HCT116 (cell line): ENCODE results near the gene GALR2. TPM values are rescaled to one million over a fixed set of nuclear protein-coding genes. Genes with fewer than 3 reads are reported as not detected.

Experiments
- ATAC-seq: fragments of 200-7000 bp; cut with Tn5 transposase; 2 replicates; pipeline ENCODE4 v1.9.1; 2020; ENCODE audit warnings: mild to moderate bottlenecking, moderate library complexity
- BruUV-seq: library from RNA; stranded (reverse); fragments of 400-500 nt; replicated peaks from 2 replicates; lab custom pipeline; 2021; lab: Mats Ljungman, UMichigan
- CTCF ChIA-PET: fragments of 300-600 bp; sonication (Branson Sonifier 250); formaldehyde crosslinking; loops from one replicate; lab custom pipeline; 2021; ENCODE audit warnings: antibody characterized with exemption; lab: Charles Lee
- POLR2A ChIA-PET: fragments of 300-600, 350-600 bp; sonication (Branson Sonifier 250); formaldehyde crosslinking; loops from one replicate; lab custom pipeline; 2021; ENCODE audit warnings: antibody characterized with exemption; lab: Charles Lee
- RAD21 ChIA-PET, 2 experiments: fragments of 300-600 bp; sonication (Branson Sonifier 250); formaldehyde crosslinking; loops; one replicate each; lab custom pipeline; 2023; ENCODE audit warnings: low total read pairs in 2 of 2; ENCODE audit not compliant: uncharacterized antibody in 2 of 2, unreplicated experiment in 2 of 2, low non-redundant PET in 1 of 2; lab: Charles Lee
- DNase-seq: peaks from one replicate; pipeline ENCODE4 v3.0.0-alpha.2; 2010; ENCODE audit warnings: low read depth, low spot score
- H2AFZ ChIP-seq: fragments of 200-600 bp; shearing (Covaris generic), sonication (generic); 2 replicates; pipeline ENCODE4 v1.6.1; 2017; ENCODE audit warnings: low read depth, mixed run types, mixed read lengths, antibody characterized with exemption, low read length; ENCODE audit not compliant: poor library complexity, severe bottlenecking
- H3K27ac ChIP-seq: 2 replicates; pipeline ENCODE4 v1.5.1; 2012; ENCODE audit warnings: low read depth, low read length
- H3K27me3 ChIP-seq: fragments of 200-600 bp; sonication (generic); 2 replicates; pipeline ENCODE4 v1.6.1; 2016; ENCODE audit warnings: mixed run types, low read length, mixed read lengths; ENCODE audit not compliant: insufficient read depth
- H3K36me3 ChIP-seq, 2 experiments: fragments of 200-500 bp in 1 of 2; fragments of 200-600 bp in 1 of 2; sonication (Bioruptor generic) in 1 of 2; sonication (generic) in 1 of 2; 2 replicates each; pipeline versions ENCODE4 v1.5.1 to v1.6.1; 2014 to 2016; ENCODE audit warnings: low read length in 2 of 2, inconsistent platforms in 1 of 2, mixed read lengths in 1 of 2, mixed run types in 1 of 2; ENCODE audit not compliant: insufficient read depth in 2 of 2, control insufficient read depth in 1 of 2
- H3K4me1 ChIP-seq, 2 experiments: fragments of 200-600 bp in 1 of 2; sonication (generic) in 1 of 2; 2 replicates each; pipeline versions ENCODE4 v1.5.1 to v1.6.1; 2012 to 2017; ENCODE audit warnings: low read length in 2 of 2, inconsistent platforms in 1 of 2, mild to moderate bottlenecking in 1 of 2, mixed read lengths in 1 of 2, mixed run types in 1 of 2, moderate library complexity in 1 of 2; ENCODE audit not compliant: insufficient read depth in 2 of 2, control insufficient read depth in 1 of 2
- H3K4me2 ChIP-seq: fragments of 200-600 bp; sonication (generic); 2 replicates; pipeline ENCODE4 v1.6.1; 2017; ENCODE audit warnings: mixed run types, low read length, mixed read lengths
- H3K4me3 ChIP-seq, 2 experiments: fragments of 200-600 bp in 1 of 2; sonication (generic) in 1 of 2; replicated peaks in 1 of 2; 2 replicates each; pipeline ENCODE4 v1.5.1; 2011 to 2016; ENCODE audit warnings: low read length in 2 of 2, control low read depth in 1 of 2, low read depth in 1 of 2, mild to moderate bottlenecking in 1 of 2, mixed read lengths in 1 of 2, mixed run types in 1 of 2
- H3K79me2 ChIP-seq: fragments of 200-600 bp; sonication (generic); 2 replicates; pipeline ENCODE4 v1.6.1; 2017; ENCODE audit warnings: mild to moderate bottlenecking, mixed run types, low read length, moderate library complexity, mixed read lengths; ENCODE audit not compliant: insufficient read depth
- H3K9ac ChIP-seq: fragments of 200-600 bp; sonication (generic); 2 replicates; pipeline ENCODE4 v1.6.1; 2016; ENCODE audit warnings: low read length, mixed read lengths
- H3K9me2 ChIP-seq: fragments of 200-600 bp; sonication (generic), shearing (Covaris generic); 2 replicates; pipeline ENCODE4 v1.6.1; 2017; ENCODE audit warnings: mixed run types, mild to moderate bottlenecking, moderate library complexity; ENCODE audit not compliant: insufficient read depth
- H3K9me3 ChIP-seq, 2 experiments: fragments of 200-500 bp in 1 of 2; fragments of 200-600 bp in 1 of 2; sonication (Bioruptor generic) in 1 of 2; sonication (generic) in 1 of 2; 2 replicates each; pipeline ENCODE4 v1.6.1; 2014 to 2017; ENCODE audit warnings: low read length in 2 of 2, mixed read lengths in 2 of 2, inconsistent platforms in 1 of 2, low read depth in 1 of 2, mild to moderate bottlenecking in 1 of 2, mixed run types in 1 of 2, moderate library complexity in 1 of 2; ENCODE audit not compliant: control insufficient read depth in 1 of 2, insufficient read depth in 1 of 2
- H4K20me1 ChIP-seq: fragments of 200-600 bp; sonication (generic), shearing (Covaris generic); 2 replicates; pipeline ENCODE4 v1.6.1; 2017; ENCODE audit warnings: mixed run types, mild to moderate bottlenecking, moderate library complexity; ENCODE audit not compliant: insufficient read depth
- MAX ChIP-seq: IDR thresholded peaks from 2 replicates; pipeline ENCODE4 v1.6.1; 2012
- POLR2AphosphoS5 ChIP-seq: IDR thresholded peaks from 2 replicates; pipeline ENCODE4 v1.6.1; 2011; ENCODE audit warnings: mild to moderate bottlenecking, low read depth, low read length, moderate library complexity
- REST ChIP-seq: IDR thresholded peaks from 2 replicates; pipeline ENCODE4 v1.6.1; 2012; ENCODE audit warnings: low read depth
- SIN3A ChIP-seq: IDR thresholded peaks from 2 replicates; pipeline ENCODE4 v1.6.1; 2012; ENCODE audit warnings: low read depth
- SP1 ChIP-seq: IDR thresholded peaks from 2 replicates; pipeline ENCODE4 v1.6.1; 2012; ENCODE audit warnings: low read depth
- SRF ChIP-seq: IDR thresholded peaks from 2 replicates; pipeline ENCODE4 v1.6.1; 2012; ENCODE audit warnings: low read depth
- ZFX ChIP-seq: fragments of 450-650 bp; IDR thresholded peaks from 2 replicates; pipeline ENCODE4 v1.6.1; 2017
- intact Hi-C: fragments of 100-400 bp; cut with micrococcal nuclease; formaldehyde crosslinking; loops from 2 replicates; pipeline ENCODE4 v1.10.0; 2022
- total RNA-seq: library from RNA; stranded (reverse); gene quantifications from one replicate; pipeline ENCODE4 v1.2.1, GENCODE V29; 2021; ENCODE audit not compliant: unreplicated experiment

GALR2 gene
- total RNA-seq, 1 experiment from 2014 or later = 0.27 TPM

GRCh38 chr17:76103274-76104139 is 28.9 kb downstream of the GALR2 start, which contains the start of gene EXOC7 (continued):
- TF ChIP-seq REST = no peak
- peak; percentile 98 for TF ChIP-seq POLR2AphosphoS5
- peak; percentile 84; the same call in 1 of the 2 replicates for TF ChIP-seq MAX
- no peak for TF ChIP-seq SRF
- TF ChIP-seq SP1 = peak; percentile 45; the same call in 1 of the 2 replicates
- TF ChIP-seq, all 23 proteins: peak for 8

GRCh38 chr17:76104140-76104895 is 29.7 kb downstream of the GALR2 start:
- Histone ChIP-seq H3K27me3 (no peaks in the 10 kb centered on the region), H3K4me3 (peak overlapping the region; percentile 78 to 95), H3K27ac (peak overlapping the region; percentile 89), H3K4me2 (peak overlapping the region; percentile 85), H3K9ac (peak overlapping the region; percentile 77), H3K9me2 (no peaks in the 10 kb centered on the region), H3K9me3 (no peaks in the 10 kb centered on the region), H3K36me3 (peaks cover 18 to 19% of the 10 kb centered on the region in 2 experiments; a peak in 3 of 4 replicates), H4K20me1 (no peaks in the 10 kb centered on the region), H3K4me1 (peaks cover 12 to 26% of the 10 kb centered on the region in 2 experiments), H2AFZ (no peak overlapping the region), H3K79me2 (peaks cover 26% of the 10 kb centered on the region)
- ChIA-PET RAD21 (no interaction called here), CTCF (interaction anchor here (1.0 to 3.1 kb wide), 5 partner anchors 10 to 175 kb away, joined by 3 to 17 read pairs (median 5); no protein-coding TSS in a partner anchor), POLR2A (interaction anchor here (0.6 to 2.6 kb wide), 9 partner anchors 10 to 170 kb away, joined by 3 to 10 read pairs (median 3); partner anchors contain the start of gene EVPL)
- ATAC-seq (no peak), DNase-seq (no peak)
- intact Hi-C loops = loop anchor here (5.0 to 10.0 kb wide), 2 partner anchors 77 to 200 kb away; partner anchors contain the start of genes EVPL and MRPL38
- BruUV-seq = TSS peak; percentile 97
- TF ChIP-seq SIN3A (no peak), ZFX (peak; percentile 56; the same call in 1 of the 2 replicates)
